Mesothelial cell of epicardium (in vitro differentiated cells): Measurements from ENCODE around the gene P2RY6. TPM values are rescaled to one million over a fixed set of nuclear protein-coding genes. Genes with fewer than 3 reads are reported as not detected.
A peak's percentile ranks its signal among the peaks of the same experiment; 100 is the strongest.

Source experiments
- DNase-seq, 2 experiments: peaks; one replicate each; pipeline ENCODE4 v3.0.0; 2021; ENCODE audit warnings: low spot score in 2 of 2; ENCODE audit not compliant: unreplicated experiment in 2 of 2
- H3K27ac Mint-ChIP-seq: 2 replicates; pipeline ENCODE4 v1.8.0; 2021; ENCODE audit warnings: mixed read lengths
- H3K27me3 Mint-ChIP-seq: 2 replicates; pipeline ENCODE4 v1.8.0; 2021; ENCODE audit warnings: low read depth, mixed read lengths
- H3K36me3 Mint-ChIP-seq: 2 replicates; pipeline ENCODE4 v1.8.0; 2021; ENCODE audit warnings: mixed read lengths
- H3K4me1 Mint-ChIP-seq: 2 replicates; pipeline ENCODE4 v1.8.0; 2021; ENCODE audit warnings: mixed read lengths
- H3K4me3 Mint-ChIP-seq: 2 replicates; pipeline ENCODE4 v1.8.0; 2021; ENCODE audit warnings: mild to moderate bottlenecking, moderate library complexity, mixed read lengths
- H3K9me3 Mint-ChIP-seq: 2 replicates; pipeline ENCODE4 v1.8.0; 2021; ENCODE audit warnings: mixed read lengths
- total RNA-seq: library from RNA; stranded (reverse); gene quantifications from 3 replicates; pipeline ENCODE4 v1.2.1, GENCODE V29; 2021
- TF ChIP-seq, protein P1 (sequence below): fragments of 200-600 bp; sonication (generic); IDR thresholded peaks from one replicate; pipeline ENCODE4 v1.5.0; 2021; ENCODE audit warnings: antibody characterized with exemption; ENCODE audit not compliant: unreplicated experiment

The P2RY6 gene
- total RNA-seq, 1 donor from 2014 or later = 0.45 TPM

GRCh38 chr11:73298233-73298632 lies 26.1 kb downstream of the P2RY6 start:
- Mint-ChIP-seq H3K4me3 (no peak overlapping the region), H3K4me1 (no peaks in the 10 kb centered on the region), H3K9me3 (no peaks in the 10 kb centered on the region), H3K27me3 (no peaks in the 10 kb centered on the region), H3K27ac (no peak overlapping the region), H3K36me3 (no peaks in the 10 kb centered on the region)
- DNase-seq = no peak
- TF ChIP-seq, protein P1, sequence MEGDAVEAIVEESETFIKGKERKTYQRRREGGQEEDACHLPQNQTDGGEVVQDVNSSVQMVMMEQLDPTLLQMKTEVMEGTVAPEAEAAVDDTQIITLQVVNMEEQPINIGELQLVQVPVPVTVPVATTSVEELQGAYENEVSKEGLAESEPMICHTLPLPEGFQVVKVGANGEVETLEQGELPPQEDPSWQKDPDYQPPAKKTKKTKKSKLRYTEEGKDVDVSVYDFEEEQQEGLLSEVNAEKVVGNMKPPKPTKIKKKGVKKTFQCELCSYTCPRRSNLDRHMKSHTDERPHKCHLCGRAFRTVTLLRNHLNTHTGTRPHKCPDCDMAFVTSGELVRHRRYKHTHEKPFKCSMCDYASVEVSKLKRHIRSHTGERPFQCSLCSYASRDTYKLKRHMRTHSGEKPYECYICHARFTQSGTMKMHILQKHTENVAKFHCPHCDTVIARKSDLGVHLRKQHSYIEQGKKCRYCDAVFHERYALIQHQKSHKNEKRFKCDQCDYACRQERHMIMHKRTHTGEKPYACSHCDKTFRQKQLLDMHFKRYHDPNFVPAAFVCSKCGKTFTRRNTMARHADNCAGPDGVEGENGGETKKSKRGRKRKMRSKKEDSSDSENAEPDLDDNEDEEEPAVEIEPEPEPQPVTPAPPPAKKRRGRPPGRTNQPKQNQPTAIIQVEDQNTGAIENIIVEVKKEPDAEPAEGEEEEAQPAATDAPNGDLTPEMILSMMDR = no peak

GRCh38 chr11:73299751-73300150 lies 27.6 kb downstream of the P2RY6 start:
- Mint-ChIP-seq H3K27ac (no peak overlapping the region), H3K27me3 (no peaks in the 10 kb centered on the region), H3K36me3 (no peaks in the 10 kb centered on the region), H3K4me3 (no peak overlapping the region), H3K9me3 (no peaks in the 10 kb centered on the region), H3K4me1 (no peaks in the 10 kb centered on the region)
- no peak for DNase-seq
- TF ChIP-seq, protein P1 = no peak

DNA sequence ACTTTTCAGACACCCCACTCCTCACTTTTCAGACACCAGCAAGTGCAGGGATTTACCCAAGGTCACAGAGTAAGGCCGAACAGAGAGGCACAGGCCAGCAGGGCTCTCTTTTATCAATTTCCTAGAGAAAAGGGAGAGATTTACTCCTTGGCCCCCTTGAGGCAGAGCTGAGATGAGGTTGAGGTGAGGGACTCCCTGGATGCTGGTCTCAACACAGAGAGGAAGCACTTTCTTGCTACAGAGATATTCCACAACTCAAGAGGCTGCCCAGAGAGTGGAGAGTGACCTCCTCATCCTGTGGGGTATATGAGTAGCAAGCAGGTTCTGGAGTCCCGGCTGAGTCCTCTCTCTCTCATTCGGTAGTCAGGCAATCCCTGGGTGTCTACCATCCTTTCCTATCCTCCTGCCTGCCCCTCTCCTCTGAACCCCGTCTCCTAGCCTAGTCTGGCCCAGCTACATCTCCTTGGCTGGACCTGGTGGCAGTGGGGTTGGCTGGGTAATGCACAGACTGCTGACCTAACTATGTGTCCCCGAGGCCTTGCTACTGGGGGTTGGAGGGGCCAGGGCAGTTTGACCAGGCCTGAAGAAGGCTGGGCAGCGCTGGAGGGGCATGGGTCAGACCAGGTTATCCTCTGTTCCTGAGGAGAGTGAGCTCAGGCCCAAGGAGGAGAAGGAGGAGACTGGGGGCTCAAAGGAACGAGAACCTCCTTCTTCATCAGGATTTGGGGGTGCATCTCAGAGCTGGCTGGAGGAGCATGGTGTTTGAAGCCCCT lies 34.1 kb downstream of the P2RY6 start:
- peak overlapping the region; percentile 68 for H3K4me3 Mint-ChIP-seq
- H3K9me3 Mint-ChIP-seq = no peaks in the 10 kb centered on the region
- no peaks in the 10 kb centered on the region for H3K36me3 Mint-ChIP-seq
- peaks cover 30% of the 10 kb centered on the region for H3K4me1 Mint-ChIP-seq
- TF ChIP-seq, protein P1 = no peak
- no peak overlapping the region for H3K27ac Mint-ChIP-seq
- H3K27me3 Mint-ChIP-seq = no peaks in the 10 kb centered on the region
- no peak for DNase-seq

- Mint-ChIP-seq H3K4me3 (peak overlapping the region; percentile 68), H3K27ac (peak overlapping the region; percentile 94), H3K9me3 (no peaks in the 10 kb centered on the region), H3K27me3 (no peaks in the 10 kb centered on the region), H3K4me1 (peaks cover 37% of the 10 kb centered on the region), H3K36me3 (no peaks in the 10 kb centered on the region)
- DNase-seq = no peak
- TF ChIP-seq, protein P1 = no peak
Observed at GRCh38 chr11:73306977-73307322, 34.8 kb downstream of the P2RY6 start.

DNA sequence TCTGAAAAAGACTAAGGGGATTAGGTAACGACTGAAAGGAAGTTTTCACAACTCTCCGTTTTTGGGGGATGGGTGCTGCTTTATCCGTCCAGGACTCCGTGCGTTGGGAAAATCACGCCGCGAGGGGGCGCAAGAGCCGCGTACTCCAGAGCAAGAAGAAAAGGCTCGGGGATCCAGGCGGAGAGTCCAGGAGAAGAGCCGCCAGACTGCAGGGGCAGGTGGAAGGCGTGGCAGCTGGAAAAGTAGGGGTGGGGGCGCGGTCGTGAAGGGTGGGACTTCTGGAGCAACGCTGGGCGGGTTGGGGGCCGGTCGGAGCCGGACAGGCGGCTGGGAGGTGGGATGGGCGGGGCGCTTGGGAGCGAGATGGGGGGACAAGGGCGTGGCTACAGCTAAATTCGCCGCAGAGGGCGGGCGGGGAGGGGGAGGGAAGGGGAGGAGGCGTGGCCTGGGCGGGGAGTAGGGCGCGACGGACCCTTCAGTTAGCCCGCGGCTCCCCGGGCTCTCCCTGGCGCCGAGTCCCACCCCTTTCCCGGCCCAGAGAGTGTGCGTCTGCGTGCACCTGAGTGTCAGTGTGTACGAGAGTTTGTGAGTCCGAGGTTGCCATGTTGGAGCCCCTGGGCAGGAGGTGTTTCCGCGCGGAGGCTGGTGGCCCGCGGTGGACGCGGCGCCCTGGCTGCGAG lies 35.3 kb downstream of the P2RY6 start:
- Mint-ChIP-seq H3K27ac (peak overlapping the region; percentile 94), H3K4me3 (peak overlapping the region; percentile 68), H3K4me1 (peaks cover 42% of the 10 kb centered on the region), H3K9me3 (no peaks in the 10 kb centered on the region), H3K27me3 (no peaks in the 10 kb centered on the region), H3K36me3 (no peaks in the 10 kb centered on the region)
- TF ChIP-seq, protein P1 = peak; percentile 81
- DNase-seq = peak; percentile 99 to 100
